Stimulated activated CD4-positive, alpha-beta T cell treated with anti-CD3 and anti-CD28 coated beads, Interleukin-15, amount 100 ng/mL, for 48 hours (primary cell): ENCODE results near the gene EVX1.

Source experiments
- DNase-seq, 2 donors: peaks; one replicate each; pipeline ENCODE4 v3.0.0-alpha.2; 2020; ENCODE audit warnings: low read depth in 2 of 2

Gene EVX1

DNA sequence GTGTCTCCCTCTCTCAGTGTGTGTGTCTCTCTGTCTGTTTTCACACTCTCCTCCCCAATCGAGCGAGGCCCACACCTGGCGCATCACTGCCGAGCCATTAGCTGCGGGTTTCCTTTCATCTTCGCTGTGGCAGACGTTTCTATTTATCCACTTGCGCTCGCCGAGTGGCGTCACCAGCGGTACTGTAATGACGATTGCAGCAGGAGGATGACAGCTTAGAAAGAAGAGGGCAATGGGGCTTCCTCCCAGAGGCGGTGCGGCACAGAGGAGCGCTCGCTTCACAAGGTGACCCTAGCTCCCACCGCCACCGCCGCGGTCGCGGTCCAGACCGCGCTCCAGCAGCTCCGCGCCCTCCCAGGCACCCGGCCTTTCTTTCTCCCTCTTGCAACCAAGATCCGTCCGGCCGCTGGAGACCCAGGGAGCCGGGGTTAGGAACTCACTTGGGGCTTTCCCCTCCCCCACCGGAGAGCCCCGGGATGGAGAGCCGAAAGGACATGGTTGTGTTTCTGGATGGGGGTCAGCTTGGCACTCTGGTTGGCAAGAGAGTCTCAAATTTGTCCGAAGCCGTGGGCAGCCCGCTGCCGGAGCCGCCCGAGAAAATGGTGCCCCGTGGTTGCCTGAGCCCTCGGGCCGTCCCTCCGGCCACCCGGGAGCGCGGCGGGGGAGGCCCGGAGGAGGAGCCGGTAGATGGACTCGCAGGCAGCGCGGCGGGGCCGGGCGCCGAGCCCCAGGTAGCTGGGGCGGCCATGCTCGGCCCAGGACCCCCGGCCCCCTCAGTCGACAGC is at the start of gene EVX1:
Gene EVX1, plus strand, starts transcription at position 248 of the 785 bp plus-strand sequence. Its CDS starts 229 bp downstream, at position 477.
- peak in 1 of 2 donors; percentile 35 for DNase-seq

DNA sequence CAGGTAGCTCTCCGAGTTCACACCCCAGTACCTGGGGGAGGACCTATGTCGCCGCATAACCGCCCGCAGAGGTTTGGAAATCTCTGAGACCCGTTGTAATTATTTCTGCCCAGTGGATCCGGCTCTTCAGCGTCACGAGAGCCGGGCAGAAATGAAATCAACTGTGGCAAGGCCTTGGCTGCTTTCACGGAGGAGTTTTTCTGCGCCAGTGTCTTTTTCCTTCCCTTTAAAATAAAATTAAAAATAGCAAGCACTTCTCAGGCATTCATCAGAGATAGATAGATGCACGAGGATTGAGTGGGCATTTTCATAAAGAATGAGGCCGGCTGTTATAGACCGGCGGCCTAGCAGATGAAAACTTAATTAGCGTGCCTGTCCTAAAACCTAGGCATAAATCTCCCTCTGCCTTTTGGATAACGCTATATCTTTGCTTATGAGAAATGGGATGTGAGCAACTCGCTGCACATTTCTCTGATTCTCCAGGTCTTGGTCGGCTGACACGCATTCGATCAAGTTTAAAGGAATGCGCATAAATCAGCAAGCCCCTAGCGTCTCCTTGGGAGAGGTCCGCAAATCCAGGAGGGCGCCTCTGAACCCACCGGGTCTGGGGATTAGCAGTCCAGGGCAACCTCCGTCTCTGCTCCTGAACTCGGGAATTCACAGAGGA is 49.1 kb upstream of the EVX1 start:
- DNase-seq, result no peak

DNA sequence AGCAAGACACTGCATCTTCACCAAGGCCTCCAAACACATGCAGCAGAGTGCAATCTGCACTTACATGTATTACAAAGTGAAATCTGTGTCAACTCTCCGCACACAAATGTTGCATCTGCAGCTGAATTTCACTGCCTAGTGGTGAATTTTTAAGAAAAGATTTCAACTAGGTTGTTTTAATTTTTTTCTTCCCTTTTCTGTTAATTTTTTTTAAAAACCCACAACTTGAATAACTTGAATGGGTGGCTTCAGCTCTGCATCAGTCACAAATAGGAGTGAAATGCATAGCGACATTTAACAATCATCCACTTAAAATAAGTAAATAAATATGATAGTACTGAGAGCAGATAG is 48.6 kb upstream of the EVX1 start:
- no peak for DNase-seq

DNA sequence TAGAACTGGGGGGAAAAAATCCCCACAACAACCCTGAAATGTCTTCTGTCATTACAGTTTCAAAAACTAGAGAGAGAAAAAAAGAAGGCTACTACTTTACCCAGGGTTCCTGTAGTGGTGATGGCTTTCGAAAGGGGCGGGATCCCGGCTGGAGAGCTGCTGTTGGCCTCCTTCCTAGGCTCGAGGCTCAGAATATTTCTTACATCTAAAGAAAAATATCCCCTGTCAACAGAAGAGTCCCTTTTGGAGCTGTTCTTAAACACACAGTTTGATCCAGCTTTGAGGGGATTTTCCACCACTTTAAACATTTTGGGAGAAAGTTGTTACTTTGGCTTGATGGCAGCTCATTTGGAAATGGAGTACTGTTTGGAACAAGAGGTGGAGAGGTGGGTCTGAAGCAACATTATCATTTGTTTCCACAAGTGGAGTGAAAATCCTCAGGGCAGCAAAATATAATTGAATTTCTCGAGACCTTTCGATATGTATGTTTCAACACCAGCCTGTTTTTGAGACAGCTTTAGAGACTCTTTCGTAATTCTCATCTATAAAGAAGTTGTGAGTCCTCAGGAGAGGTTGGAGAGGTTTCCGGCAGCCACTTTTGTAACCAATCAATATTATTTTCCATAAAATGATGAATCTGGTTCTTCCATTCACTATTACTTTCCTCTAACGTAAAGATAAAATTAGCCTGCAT is 47.8 kb upstream of the EVX1 start:
- DNase-seq, result no peak

DNA sequence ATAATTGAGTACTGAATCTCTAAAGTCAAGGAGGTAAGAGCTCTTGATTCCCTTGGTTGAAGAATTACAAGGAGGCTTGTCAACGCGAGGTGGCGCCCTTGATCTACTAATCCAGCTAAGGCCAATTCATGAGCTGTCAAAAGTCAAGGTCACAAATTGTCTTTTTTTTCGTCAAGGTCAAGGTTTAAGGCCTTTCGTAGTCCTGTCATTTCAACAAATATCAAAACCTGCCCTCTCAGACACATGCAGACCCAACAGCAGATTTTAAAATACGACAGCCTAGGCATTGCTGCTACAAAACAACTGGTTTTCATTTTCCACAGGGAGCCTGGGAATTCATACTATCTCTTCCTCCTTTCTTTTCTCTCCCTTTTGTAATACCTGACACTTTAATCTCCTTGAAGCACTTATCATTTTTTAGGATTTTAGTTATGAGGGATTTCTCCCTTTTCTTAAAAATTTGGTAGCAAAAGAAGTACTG is 46.3 kb upstream of the EVX1 start:
- DNase-seq, result peak; percentile 64 to 77

DNA sequence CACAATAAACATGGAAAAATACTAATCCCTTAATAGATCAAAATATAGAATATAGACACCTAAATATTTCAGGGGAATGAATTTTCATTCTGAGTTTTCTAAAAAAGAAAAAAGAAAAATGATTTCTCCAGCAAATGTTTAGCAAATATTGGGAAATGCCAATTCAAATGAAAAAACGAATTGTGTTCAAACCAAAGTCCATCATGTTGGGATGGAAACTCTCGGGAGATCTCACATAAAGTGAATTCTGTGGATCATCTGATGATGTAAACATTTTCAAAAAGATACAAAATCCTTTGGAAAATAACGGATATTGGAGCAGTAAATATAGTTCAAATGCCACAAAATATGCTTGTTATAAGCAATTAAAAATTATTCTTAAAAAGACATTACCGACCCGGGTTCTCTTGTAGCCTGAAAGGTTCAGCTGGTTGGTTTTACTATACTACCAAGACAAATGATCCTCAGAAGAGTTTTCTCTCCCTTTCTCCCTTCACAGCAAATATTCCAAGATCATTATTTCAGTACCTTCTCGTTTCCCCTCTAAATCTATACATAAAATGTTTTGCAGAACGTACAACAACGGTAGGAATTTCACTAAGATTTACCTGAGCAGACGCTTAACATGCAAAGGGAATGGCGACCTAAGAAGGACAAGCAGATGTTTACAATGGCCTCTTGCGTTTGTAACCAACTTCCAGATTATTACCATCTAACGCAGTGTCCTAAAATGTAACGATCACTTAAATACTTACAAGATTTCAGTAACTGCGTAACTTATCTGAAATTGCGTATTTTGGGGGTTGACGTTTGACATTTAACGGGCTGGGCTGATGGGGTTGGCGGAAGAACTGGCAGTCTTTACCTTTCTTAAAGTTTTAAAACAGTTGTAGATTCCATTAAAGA is 45.2 kb upstream of the EVX1 start:
- no peak for DNase-seq

DNA sequence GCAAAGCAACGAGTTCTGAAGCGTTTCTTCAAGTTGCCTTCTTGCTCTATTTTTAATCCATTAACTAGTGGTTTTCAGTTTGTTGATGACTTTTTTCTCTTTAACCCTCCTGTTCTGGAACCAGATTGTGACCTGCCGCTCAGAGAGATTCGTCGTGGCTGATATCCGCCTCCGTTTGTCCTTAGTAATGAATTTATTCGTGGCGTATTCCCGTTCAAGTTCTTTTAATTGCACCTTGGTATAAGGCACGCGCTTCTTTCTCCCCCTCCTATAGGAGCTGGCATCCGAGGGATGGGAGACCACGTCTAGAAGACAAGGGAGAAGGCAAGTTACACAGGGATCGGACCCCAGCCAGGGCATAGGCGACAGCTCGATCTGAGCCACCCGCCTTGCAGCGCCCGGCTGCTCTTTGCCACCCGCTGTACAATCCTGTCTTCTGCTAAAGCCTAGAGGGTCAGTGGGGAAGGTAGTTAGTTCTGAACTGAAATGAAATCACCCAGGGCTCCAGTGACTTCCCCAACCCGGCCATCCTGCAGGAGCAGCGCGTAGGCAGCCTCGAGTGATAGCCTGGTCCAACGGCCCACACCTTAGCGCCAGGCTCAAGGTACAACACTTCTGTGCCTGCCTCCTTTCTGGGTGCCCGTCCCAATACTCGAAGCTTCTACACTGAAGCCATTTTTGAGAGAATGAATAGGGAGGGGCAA is 44.3 kb upstream of the EVX1 start:
- no peak for DNase-seq

DNA sequence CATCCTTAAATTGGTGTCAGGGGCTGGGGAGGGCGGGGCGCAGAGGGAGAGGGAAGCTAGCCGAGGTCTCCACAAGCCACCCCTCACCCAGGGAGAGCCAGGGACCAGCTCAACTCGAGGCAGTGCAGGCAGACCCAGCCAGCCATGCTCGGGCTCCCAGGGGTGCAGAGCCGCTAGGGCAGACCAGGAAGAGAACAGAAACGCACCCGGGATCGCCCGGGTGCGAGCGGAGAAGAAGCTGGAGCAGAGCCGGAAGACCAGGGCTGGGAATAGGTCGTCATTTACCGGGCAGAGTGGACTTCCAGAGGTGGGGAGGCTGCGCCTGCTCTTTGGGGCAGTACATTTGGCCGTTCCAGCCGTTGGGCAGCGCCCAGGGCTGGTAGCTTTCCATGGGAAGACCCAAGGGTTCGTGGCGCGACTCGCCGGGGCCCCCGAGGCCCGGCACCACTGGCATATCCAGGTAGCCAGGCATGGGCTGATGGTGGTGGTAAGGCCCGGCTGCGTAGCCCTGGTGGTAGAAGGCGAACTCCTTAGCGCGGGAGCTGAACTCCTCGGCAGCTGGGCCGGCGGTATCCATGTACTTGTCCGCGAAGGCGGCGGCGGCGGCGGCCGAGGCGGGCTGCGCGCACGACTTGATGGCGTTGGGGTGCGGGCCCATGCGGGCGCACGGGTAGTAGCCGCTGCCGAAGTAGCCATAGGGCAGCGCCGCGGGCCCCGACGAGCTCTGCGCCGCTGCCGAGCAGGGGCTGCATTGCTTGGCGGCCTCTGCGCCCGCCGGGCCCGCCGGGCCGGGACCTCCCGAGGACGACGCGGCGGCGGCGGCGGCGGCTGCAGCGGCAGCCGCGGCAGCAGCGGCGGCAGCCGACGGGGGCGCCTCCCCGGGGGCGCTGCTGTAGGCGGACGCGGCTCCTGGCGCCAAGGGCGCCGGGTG is 43.5 kb upstream of the EVX1 start:
- DNase-seq, result no peak

DNA sequence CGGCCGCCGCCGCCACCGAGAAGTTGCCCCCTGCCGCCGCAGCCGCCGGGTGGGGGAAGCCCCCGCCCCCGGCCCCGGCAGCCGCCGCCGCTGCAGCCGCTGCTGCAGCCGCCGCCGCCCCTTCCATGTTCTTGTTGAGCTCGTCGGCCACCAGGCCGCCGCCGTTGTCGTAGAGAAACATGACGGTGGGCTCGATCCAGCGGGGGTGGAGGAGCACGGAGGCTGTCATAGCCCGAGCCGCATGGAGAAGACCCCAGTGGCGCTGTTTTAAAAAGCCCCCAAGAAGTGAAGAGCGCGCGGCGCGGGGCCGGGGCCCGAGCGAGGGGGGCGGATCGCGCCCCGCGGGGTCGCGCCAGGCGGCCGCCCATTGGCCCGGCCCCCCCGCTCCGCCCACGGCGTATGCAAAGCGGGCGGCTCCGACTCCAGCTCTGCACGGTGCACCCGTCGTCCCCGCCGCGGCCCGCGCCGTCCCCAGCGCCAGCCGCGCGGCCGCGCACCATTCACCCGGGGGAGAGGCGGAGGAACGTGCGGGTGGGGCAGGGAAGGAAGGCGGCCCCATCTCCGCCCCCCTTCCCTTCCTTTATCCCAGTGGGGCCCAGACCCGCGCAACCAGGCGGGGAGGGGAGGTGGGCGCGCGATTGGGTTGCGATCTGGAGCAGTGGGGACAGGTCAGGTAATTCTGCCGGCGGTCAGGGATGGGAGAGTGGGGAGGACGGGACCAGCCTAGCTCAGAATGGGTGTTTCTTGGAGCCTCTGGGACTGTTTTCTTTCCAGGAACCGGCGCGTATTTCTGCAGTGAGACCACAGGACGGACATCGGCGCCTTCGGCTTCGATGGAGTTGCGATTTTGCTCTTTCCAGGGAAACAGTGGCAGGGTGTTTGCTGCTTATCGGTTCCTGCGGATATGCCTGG is 42.5 kb upstream of the EVX1 start, which contains the start of gene HOXA13:
Gene HOXA13, minus strand, starts transcription at position 243 of the 912 bp plus-strand sequence. Its CDS starts 14 bp downstream, at position 229.
- no peak for DNase-seq

DNA sequence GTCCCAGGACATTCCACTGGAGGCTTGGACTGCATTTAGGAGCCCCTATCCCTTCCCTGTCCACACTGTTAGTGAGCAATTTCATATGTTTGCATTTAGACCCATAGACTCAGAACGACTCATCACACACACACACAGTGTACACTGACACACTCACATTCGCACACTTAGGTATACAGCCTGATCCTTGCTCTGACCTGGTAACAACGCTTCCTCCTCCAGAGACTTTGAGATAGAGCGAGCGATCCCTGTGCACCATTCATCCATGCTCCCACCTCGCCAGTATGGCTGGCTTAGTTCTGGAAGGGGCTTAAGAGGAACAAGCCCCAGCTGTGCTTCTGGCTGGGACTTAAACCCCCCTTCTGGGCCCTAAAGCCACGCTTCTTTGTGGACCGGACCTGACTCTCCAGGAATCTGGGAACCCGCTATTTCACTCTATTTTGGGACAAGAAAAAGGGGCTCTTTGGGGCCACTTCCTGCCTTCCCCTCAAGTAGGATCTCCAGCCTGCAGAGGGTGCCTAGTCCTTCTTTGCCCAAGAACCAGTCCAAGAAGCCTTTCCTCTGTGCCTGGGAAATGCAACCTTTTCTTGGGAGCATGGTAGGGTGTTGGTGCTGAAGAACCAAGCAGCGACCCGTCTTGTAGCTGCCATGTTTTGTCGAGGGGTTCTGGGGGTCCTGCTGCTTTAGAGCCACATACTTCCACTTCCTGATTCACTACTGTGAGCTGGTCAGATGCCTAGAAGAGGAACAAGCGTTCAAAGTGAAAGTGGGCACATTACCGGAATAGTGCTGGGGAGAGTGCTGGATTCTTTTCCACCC is 41.6 kb upstream of the EVX1 start:
- DNase-seq, result no peak

DNA sequence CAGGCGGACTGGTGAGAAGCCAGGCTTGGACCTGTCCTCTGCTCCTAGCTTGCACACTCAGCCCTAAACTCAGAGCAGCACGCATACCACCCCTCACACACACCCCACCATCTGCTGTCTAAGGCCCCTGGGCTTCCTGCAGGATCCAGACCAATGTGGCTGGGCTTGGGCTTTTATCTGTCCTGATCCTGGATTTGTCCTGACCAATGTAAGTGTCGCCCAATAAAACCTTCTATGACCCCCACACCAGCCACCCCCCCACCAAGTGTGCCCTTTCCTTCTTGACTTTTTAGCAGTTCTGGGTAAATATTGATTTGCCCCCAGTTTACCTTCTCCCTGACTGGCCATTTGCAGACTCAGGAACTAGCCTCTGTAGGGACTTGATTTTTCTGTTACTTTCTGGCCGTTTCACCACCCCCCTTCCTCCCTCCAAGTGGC is 41.0 kb upstream of the EVX1 start:
- no peak for DNase-seq

DNA sequence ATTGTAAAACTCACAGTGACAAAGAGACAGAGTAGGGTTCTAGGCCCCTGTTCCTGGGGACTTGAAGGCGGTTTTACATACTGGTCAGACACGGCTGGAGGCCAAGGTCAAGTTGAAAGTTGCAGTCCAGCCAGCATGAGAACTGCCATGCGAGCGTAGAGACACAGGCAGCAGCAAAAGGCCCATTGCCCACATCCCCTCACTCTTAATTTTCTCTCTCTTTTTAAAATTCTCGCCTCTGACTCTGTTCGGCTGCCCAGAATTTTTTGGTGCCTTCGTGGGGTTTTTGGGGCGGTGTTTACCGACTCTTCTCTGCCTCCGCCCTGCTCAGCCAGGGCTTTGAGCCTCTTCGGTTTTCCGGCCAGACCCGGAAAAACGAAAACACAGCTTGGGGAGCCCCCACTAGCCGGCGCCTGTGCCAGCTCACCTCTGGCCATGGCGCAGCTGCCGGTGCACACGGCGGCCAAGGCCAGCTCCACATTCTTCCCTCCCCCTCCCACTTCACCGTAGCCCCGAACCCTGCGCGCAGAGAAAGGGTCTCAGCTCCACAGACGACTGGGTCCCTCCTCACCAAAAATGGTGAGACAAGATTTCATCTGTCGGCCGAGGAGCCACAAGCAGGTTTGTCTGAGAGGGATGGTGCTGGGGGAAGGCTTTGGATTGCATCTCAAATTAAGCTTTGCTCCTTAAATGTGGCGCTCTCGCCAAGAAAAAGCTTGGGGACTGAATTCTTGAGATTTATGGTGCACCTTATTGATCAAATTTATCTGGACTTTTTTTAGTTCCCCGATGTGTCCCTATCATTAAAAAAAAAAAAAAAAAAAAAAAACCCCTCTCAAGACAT is 40.4 kb upstream of the EVX1 start:
- DNase-seq, result no peak

DNA sequence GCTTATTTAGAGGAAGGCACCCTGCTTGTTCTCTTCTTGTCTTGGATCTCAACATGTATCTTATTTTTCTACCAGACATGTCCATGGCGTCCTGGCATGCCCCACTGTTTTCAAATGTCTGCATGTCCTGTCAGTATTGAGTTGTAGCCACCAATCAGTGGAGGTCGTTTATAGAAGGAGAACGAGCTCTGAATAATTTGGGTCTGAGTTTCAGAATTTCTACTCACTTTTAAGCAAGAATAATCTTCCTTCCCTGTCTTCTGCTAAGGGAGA is 39.8 kb upstream of the EVX1 start:
- DNase-seq, result no peak

DNA sequence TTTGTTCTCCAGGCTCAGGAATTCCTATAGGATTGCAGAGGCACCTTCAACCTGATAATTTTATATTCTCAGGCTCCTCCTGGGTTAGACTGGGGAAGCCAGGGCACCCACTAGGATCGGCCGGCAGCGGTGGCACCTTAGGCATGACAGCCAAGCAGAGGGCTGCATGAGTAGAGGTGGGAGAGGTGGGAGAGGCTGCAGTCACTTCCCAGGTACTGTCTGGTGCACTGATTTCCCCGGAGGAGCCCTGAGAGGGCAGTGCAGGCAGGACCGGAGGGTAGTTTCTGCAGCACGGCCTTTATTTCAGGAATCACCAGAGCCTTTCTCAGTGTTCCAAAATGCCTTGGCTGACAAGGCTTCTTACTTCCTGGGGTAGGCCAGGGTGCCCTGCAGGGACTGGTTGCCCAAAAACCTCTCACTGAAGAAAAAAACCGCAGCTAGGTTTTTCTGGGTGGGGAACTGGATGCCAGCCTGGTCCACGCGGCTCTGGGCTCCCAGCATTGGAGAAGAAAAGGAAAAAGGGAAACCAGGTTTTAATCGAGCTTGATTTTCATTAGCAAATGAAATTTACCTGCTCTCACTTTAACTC is 39.1 kb upstream of the EVX1 start:
- no peak for DNase-seq

DNA sequence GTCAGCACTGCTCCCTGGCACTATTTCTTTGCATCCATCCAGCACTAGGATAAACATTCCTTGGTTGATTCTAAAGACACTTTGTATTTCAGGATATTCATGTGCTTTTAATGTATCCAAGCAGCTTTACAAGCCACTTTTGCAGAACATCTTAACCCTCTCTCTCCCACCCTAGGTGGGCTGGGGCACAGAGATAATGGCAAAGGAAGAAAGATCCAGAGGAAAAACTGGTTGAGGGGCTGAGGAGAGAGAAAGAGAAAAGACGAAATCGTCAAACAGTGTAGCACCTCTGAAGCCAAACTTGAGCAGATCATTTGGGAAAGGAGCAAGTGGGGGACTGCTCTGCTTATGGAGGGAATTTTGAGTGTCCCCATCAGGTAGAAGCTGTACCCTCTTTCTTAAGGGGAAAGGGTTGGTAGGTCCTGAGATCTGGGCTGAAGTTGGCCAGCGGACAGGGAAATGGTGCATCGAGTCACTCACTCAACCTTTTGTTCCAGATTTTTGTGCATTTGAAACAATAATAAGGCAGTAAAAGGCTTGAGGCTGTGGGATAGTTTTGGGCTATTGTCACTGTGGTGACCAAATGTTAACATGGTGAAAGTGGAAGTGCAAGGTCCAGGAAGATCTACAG is 38.5 kb upstream of the EVX1 start:
- no peak for DNase-seq

DNA sequence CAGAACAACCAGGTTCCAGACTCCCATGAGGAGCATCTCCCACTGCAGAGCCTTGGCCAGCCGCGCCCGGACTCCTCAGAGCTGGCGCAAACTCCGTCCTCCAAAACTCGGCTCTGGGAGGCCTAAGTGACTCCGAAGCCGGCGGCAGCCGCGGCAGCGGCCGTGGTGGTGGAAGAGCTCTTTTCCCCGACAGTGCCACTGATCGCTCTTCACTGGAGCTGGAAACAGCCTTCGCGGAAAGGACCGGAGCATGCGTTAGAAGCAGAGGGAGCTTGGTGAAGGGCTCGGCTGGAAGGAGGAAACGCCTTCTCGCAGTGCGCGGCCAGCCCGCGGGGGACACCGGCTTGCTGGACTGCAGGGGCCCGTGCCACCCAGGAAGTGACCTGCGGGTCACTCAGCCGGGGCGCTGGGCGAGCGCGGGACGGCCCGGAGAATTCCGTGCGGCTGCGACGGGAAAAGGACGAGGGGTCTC is 37.7 kb upstream of the EVX1 start:
- DNase-seq, result no peak
